OCI-LY7 (cell line): ENCODE data around the gene GLI3. TPM values are rescaled to one million over a fixed set of nuclear protein-coding genes. Genes with fewer than 3 reads are reported as not detected.

Experiments used
- BruUV-seq: library from RNA; stranded (reverse); fragments of 400-500 nt; replicated peaks from 2 replicates; lab custom pipeline; 2021; lab: Mats Ljungman, UMichigan
- CTCF ChIA-PET: fragments of 300-600 bp; sonication (Branson Sonifier 250); formaldehyde crosslinking; loops from one replicate; lab custom pipeline; 2022; ENCODE audit warnings: antibody characterized with exemption; ENCODE audit not compliant: unreplicated experiment; lab: Charles Lee
- POLR2A ChIA-PET: fragments of 300-600 bp; sonication (Branson Sonifier 250); formaldehyde crosslinking; loops from one replicate; lab custom pipeline; 2022; ENCODE audit warnings: antibody characterized with exemption; lab: Charles Lee
- DNase-seq: peaks from one replicate; pipeline ENCODE4 v3.0.0-alpha.2; 2015; ENCODE audit warnings: low spot score
- H2AFZ ChIP-seq: fragments of 200-600 bp; sonication (generic), shearing (Covaris generic); 2 replicates; pipeline ENCODE4 v1.6.1; 2014; ENCODE audit warnings: mild to moderate bottlenecking, antibody characterized with exemption, low read length, moderate library complexity
- H3K27ac ChIP-seq: fragments of 200-600 bp; sonication (generic); 2 replicates; pipeline ENCODE4 v1.5.1; 2014; ENCODE audit warnings: mixed run types, low read depth, mild to moderate bottlenecking, moderate library complexity, low read length, inconsistent platforms; ENCODE audit not compliant: poor library complexity, severe bottlenecking
- H3K36me3 ChIP-seq: fragments of 200-600 bp; sonication (generic); 2 replicates; pipeline ENCODE4 v1.6.1; 2014; ENCODE audit warnings: mild to moderate bottlenecking, antibody characterized with exemption, low read length, moderate library complexity, mixed read lengths; ENCODE audit not compliant: insufficient read depth
- H3K4me1 ChIP-seq: fragments of 200-600 bp; sonication (generic); 2 replicates; pipeline ENCODE4 v1.5.1; 2014; ENCODE audit warnings: mild to moderate bottlenecking, low read length; ENCODE audit not compliant: insufficient read depth, poor library complexity, severe bottlenecking
- H3K4me2 ChIP-seq: fragments of 200-600 bp; sonication (generic); 2 replicates; pipeline ENCODE4 v1.6.1; 2014; ENCODE audit warnings: mild to moderate bottlenecking, low read length
- H3K4me3 ChIP-seq: fragments of 200-600 bp; sonication (generic); 2 replicates; pipeline ENCODE4 v1.5.1; 2014; ENCODE audit warnings: mild to moderate bottlenecking, low read depth, low read length; ENCODE audit not compliant: poor library complexity, severe bottlenecking
- H3K79me2 ChIP-seq: fragments of 200-600 bp; sonication (generic); 2 replicates; pipeline ENCODE4 v1.6.1; 2016; ENCODE audit warnings: low read depth, mild to moderate bottlenecking, low read length, moderate library complexity, mixed read lengths; ENCODE audit not compliant: insufficient read depth
- H3K9me2 ChIP-seq: fragments of 200-600 bp; sonication (generic); 2 replicates; pipeline ENCODE4 v1.6.1; 2016; ENCODE audit warnings: mild to moderate bottlenecking, low read length, mixed read lengths; ENCODE audit not compliant: insufficient read depth
- H3K9me3 ChIP-seq: fragments of 200-600 bp; sonication (generic); 2 replicates; pipeline ENCODE4 v1.6.1; 2014; ENCODE audit warnings: mild to moderate bottlenecking, mixed run types, low read length, mixed read lengths
- H4K20me1 ChIP-seq: fragments of 200-600 bp; sonication (generic); 2 replicates; pipeline ENCODE4 v1.6.1; 2014; ENCODE audit warnings: mild to moderate bottlenecking, antibody characterized with exemption, low read length, moderate library complexity, mixed read lengths; ENCODE audit not compliant: insufficient read depth
- CTCF ChIP-seq: fragments of 200-600 bp; sonication (generic); conservative IDR thresholded peaks from 2 replicates; pipeline ENCODE4 v1.5.1; 2014; ENCODE audit warnings: mild to moderate bottlenecking, antibody characterized with exemption, low read length, moderate library complexity, mixed read lengths
- EZH2phosphoT487 ChIP-seq: fragments of 200-600 bp; sonication (generic); IDR thresholded peaks from 2 replicates; pipeline ENCODE4 v1.6.1; 2018; ENCODE audit warnings: low read depth, borderline replicate concordance, mild to moderate bottlenecking, mixed run types, antibody characterized with exemption, low read length, moderate library complexity, mixed read lengths
- intact Hi-C: fragments of 100-400 bp; cut with micrococcal nuclease; formaldehyde crosslinking; loops from one replicate; pipeline ENCODE4 v1.10.0; 2022; ENCODE audit not compliant: unreplicated experiment
- total RNA-seq, 2 experiments: library from RNA; depleted of rRNA in 1 of 2; stranded (reverse); fragments of >200 nt in 1 of 2; shearing (Covaris generic) in 1 of 2; gene quantifications; 2 replicates each; pipeline ENCODE4 v1.2.3, GENCODE V29; 2014 to 2022

The GLI3 gene
- total RNA-seq, 2 experiments from 2014 or later: not detected

- ChIA-PET CTCF (no interaction called here), POLR2A (no interaction called here)
- H3K9me3 ChIP-seq: no peaks in the 10 kb centered on the region
- DNase-seq: no peak
- H3K79me2 ChIP-seq: no peaks in the 10 kb centered on the region
- no peak overlapping the region for H3K27ac ChIP-seq
- intact Hi-C loops: no loop called here
- no peak for TF ChIP-seq EZH2phosphoT487
- no peak for TF ChIP-seq CTCF
- H2AFZ ChIP-seq: no peak overlapping the region
- H3K4me1 ChIP-seq: no peaks in the 10 kb centered on the region
- H3K4me3 ChIP-seq: no peak overlapping the region
- no TSS peak for BruUV-seq
- H3K36me3 ChIP-seq: no peaks in the 10 kb centered on the region
- no peaks in the 10 kb centered on the region for H4K20me1 ChIP-seq
- H3K9me2 ChIP-seq: no peaks in the 10 kb centered on the region
- no peak overlapping the region for H3K4me2 ChIP-seq
These were observed 154.9 kb downstream of the GLI3 start for GRCh38 chr7:42082144-42082543.

- intact Hi-C loops: no loop called here
- CTCF ChIA-PET: no interaction called here
- no peak for DNase-seq
- Histone ChIP-seq H2AFZ (no peak overlapping the region), H3K9me2 (no peaks in the 10 kb centered on the region), H3K4me1 (no peaks in the 10 kb centered on the region), H3K79me2 (no peaks in the 10 kb centered on the region), H3K9me3 (no peaks in the 10 kb centered on the region), H3K27ac (no peak overlapping the region), H3K4me3 (no peak overlapping the region), H3K4me2 (no peak overlapping the region), H3K36me3 (no peaks in the 10 kb centered on the region), H4K20me1 (no peaks in the 10 kb centered on the region)
- BruUV-seq: no TSS peak
- POLR2A ChIA-PET: no interaction called here
- TF ChIP-seq EZH2phosphoT487: no peak
- TF ChIP-seq CTCF: no peak
These were observed 155.3 kb downstream of the GLI3 start for GRCh38 chr7:42081671-42082070.

GRCh38 chr7:42080841-42081586 is 156.0 kb downstream of the GLI3 start:
- intact Hi-C loops: no loop called here
- Histone ChIP-seq H3K4me2 (no peak overlapping the region), H3K36me3 (no peaks in the 10 kb centered on the region), H3K4me1 (no peaks in the 10 kb centered on the region), H3K4me3 (no peak overlapping the region), H3K79me2 (no peaks in the 10 kb centered on the region), H3K27ac (no peak overlapping the region), H3K9me2 (no peaks in the 10 kb centered on the region), H2AFZ (no peak overlapping the region), H3K9me3 (no peaks in the 10 kb centered on the region), H4K20me1 (no peaks in the 10 kb centered on the region)
- TF ChIP-seq CTCF (no peak), EZH2phosphoT487 (no peak)
- BruUV-seq: no TSS peak
- no peak for DNase-seq
- CTCF ChIA-PET: no interaction called here
- POLR2A ChIA-PET: no interaction called here
